Suprapubic skin (tissue), 4 donors: Measurements from ENCODE around the gene SNAPC2.

ENCODE experiments used
- POLR2A ChIP-seq, 2 donors: fragments of 450-650 bp; IDR thresholded peaks; one replicate each; pipeline ENCODE4 v1.6.1; 2017; ENCODE audit warnings: antibody characterized with exemption in 2 of 2, mild to moderate bottlenecking in 2 of 2, moderate library complexity in 2 of 2
- POLR2AphosphoS5 ChIP-seq, 3 donors: sonication (generic); formaldehyde crosslinking; IDR thresholded peaks; one replicate each; pipeline ENCODE4 v1.6.1; 2017; ENCODE audit warnings: antibody characterized with exemption in 3 of 3
- TF ChIP-seq, protein P1 (sequence below), 2 donors: fragments of 200-600 bp in 1 of 2; fragments of 450-650 bp in 1 of 2; sonication (generic) in 1 of 2; IDR thresholded peaks; one replicate each; pipeline ENCODE4 v1.5.1; 2016 to 2019; ENCODE audit warnings: antibody characterized with exemption in 2 of 2, mild to moderate bottlenecking in 1 of 2, moderate library complexity in 1 of 2

DNA sequence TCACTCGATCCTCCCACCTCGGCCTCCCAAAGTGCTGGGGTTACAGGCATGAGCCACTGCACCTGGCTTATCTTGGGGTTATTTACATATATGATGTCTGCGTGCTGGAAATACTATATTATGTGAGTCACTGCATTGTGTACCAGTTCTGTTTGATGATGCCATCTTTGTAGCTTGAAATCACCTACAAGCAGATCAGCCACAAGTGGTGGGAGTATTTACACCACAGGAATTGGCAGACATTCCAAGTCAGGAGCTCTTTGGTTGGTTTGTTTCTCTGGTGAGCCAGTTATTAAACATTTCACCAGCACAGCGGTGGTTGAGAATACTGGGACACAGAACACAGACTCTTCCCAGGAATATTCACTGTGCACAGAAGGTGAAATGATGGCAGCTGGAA, 27.8 kb downstream of the SNAPC2 start:
- no peak for TF ChIP-seq POLR2AphosphoS5 (IDR thresholded peaks at IDR 0.05)
- no peak for TF ChIP-seq POLR2A (IDR thresholded peaks at IDR 0.05)
- TF ChIP-seq, protein P1, sequence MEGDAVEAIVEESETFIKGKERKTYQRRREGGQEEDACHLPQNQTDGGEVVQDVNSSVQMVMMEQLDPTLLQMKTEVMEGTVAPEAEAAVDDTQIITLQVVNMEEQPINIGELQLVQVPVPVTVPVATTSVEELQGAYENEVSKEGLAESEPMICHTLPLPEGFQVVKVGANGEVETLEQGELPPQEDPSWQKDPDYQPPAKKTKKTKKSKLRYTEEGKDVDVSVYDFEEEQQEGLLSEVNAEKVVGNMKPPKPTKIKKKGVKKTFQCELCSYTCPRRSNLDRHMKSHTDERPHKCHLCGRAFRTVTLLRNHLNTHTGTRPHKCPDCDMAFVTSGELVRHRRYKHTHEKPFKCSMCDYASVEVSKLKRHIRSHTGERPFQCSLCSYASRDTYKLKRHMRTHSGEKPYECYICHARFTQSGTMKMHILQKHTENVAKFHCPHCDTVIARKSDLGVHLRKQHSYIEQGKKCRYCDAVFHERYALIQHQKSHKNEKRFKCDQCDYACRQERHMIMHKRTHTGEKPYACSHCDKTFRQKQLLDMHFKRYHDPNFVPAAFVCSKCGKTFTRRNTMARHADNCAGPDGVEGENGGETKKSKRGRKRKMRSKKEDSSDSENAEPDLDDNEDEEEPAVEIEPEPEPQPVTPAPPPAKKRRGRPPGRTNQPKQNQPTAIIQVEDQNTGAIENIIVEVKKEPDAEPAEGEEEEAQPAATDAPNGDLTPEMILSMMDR (IDR thresholded peaks at IDR 0.05), result no peak
